Testis (tissue), 2 donors: Measurements from ENCODE around the gene MCRIP1.

Experiments
- CTCF ChIP-seq, 3 experiments: fragments of 450-650 bp in 2 of 3; fragments of 200-600 bp in 1 of 3; sonication (generic) in 1 of 3; IDR thresholded peaks; one replicate each; pipeline ENCODE4 v1.5.1; 2016 to 2019; ENCODE audit warnings: antibody characterized with exemption in 3 of 3, mild to moderate bottlenecking in 2 of 3, moderate library complexity in 1 of 3
- POLR2A ChIP-seq: fragments of 450-650 bp; IDR thresholded peaks from one replicate; pipeline ENCODE4 v1.6.1; 2017; ENCODE audit warnings: antibody characterized with exemption, mild to moderate bottlenecking, moderate library complexity

- TF ChIP-seq CTCF (IDR thresholded peaks at IDR 0.05) (no peak), POLR2A (no peak)
These were observed 28.3 kb downstream of the MCRIP1 start for GRCh38 chr17:81804559-81805399.
